ENCODE data around the gene GOLGA6D.
"Not testable (repeated sequence)": the region's sequence is repeated elsewhere in the genome, so short reads cannot be mapped to it uniquely, and the experiment has no call there.

The GOLGA6D gene

DNA sequence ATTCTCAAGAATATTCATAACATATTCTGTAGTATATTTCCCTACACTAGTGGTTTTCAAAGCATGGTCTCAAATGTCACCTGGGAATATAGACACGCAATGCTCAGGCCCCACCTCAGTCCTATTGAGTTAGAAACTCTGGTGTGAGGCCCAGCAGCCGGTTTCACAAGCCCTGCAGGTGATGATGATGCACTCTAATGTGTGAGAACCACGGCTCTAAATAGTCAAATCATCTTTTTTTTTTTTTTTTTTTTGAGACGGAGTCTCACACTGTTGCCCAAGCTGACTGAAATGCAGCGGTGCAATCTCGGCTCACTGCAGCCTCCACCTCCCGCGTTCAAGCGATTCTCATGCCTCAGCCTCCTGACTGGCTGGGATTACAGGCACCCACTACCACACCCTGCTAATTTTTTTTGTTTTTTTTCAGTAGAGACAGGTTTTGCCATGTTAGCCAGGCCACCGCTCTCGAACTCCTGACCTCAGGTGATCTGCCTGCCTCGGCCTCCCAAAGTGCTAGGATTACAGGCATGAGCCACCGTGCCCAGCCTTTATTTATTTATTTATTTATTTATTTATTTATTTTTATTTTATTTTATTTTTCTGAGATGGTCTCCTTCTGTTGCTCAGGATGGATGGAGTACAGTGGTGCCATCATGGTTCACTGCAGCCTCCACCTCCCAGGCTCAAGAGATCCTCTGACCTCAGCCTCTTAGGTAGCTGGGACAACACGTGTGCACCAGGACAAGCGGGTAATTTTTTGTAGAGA lies 51.2 kb downstream of the GOLGA6D start:
- not testable (repeated sequence) for DNase-seq

DNA sequence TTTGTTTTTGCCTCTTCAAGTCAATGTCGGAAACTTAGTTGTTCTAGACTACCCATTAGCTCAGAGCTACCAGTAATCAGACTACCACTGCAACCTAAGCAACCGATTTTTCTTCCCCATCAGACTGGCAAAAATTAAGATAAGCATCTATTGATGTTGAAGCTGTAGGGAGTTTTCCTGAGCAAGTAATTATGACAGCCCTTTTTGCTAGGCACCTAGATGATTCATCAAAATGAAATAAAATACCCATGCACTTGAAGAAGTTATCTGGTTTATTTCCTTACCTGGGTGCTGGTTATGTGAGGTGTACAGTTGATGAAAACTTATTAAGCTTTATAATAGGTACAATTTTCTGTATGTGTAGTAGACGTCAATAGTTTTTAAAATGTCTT lies 52.7 kb downstream of the GOLGA6D start:
- no peak for DNase-seq

- peak; percentile 65 for DNase-seq
These were observed 53.2 kb downstream of the GOLGA6D start, which contains the start of gene COMMD4 for GRCh38 chr15:75335705-75336355. TSS of gene COMMD4 (plus strand) at chr15:75336063. CDS start at chr15:75336090, 27 bp downstream.

- DNase-seq: no peak
These were observed 56.1 kb downstream of the GOLGA6D start for GRCh38 chr15:75338661-75339240.

DNA sequence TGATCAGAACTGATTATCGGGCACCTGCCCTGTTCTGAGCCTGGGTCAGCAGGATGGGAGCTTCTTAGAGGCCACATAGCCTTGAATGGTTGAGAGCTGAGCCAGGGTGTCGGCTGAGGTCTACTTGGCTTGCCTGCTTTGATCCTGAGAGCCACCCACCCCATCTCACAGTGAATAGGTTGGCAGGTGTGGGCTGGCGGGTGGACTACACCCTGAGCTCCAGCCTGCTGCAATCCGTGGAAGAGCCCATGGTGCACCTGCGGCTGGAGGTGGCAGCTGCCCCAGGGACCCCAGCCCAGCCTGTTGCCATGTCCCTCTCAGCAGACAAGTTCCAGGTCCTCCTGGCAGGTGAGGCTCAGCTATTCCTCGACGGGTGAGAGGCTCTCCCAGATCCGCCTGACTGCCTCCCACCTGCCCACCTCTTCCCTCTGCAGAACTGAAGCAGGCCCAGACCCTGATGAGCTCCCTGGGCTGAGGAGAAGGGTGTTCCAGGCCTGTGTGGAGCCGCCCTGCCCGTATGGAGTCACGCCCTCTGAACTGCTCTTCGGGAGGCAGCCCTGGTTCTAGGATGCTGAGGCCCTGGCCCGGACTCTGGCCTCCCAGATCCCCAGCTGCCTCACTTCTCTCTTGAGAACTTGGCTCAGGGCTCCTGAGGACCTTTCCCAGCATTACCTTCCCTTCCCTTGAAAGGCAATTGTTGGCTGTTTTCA lies 57.1 kb downstream of the GOLGA6D start:
- DNase-seq: no peak

- DNase-seq: no peak
These were observed 59.6 kb downstream of the GOLGA6D start for GRCh38 chr15:75342221-75342620.

DNA sequence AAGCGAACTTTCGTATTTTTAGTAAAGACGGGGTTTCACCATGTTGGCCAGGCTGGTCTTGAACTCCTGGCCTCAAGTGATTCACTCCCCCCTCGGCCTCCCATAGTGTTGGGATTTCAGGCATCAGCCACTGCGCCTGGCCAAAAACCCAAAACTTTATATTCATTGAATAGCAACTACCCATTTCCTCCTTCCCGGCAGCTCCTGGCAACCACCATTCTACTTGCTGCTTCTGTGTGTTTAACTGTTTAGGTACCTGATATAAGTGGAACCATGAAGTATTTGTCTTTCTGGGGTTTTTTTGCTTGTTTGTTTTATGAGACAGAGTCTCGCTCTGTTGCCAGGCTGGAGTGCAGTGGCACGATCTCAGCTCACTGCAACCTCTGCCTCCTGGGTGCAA lies 61.3 kb downstream of the GOLGA6D start:
- DNase-seq: not testable (repeated sequence)

Data from NCI-H524 treated with DMSO at 0.1 percent for 48 hours (cell line).